Dendritic cell treated with granulocyte-macrophage colony-stimulating factor and Interleukin-4, amounts not matched to agents 40 ng/mL and 50 ng/mL, for 4 days (primary cell): ENCODE data around the gene TSPY10.
"Not testable (repeated sequence)": the region's sequence is repeated elsewhere in the genome, so short reads cannot be mapped to it uniquely, and the experiment has no call there.

Source experiments
- H3K27ac Mint-ChIP-seq: one replicate; pipeline ENCODE4 v1.8.0; 2022; ENCODE audit warnings: mild to moderate bottlenecking, mixed read lengths
- H3K27me3 Mint-ChIP-seq: one replicate; pipeline ENCODE4 v1.8.0; 2022; ENCODE audit warnings: mild to moderate bottlenecking, mixed read lengths
- H3K36me3 Mint-ChIP-seq: one replicate; pipeline ENCODE4 v1.8.0; 2022; ENCODE audit warnings: low read depth, mixed read lengths
- H3K4me1 Mint-ChIP-seq: one replicate; pipeline ENCODE4 v1.8.0; 2022; ENCODE audit warnings: low read depth, mixed read lengths
- H3K4me3 Mint-ChIP-seq: one replicate; pipeline ENCODE4 v1.8.0; 2022; ENCODE audit warnings: mild to moderate bottlenecking, moderate library complexity, mixed read lengths
- H3K9me3 Mint-ChIP-seq: one replicate; pipeline ENCODE4 v1.8.0; 2022; ENCODE audit warnings: mixed read lengths
- intact Hi-C: fragments of 100-400 bp; cut with micrococcal nuclease; formaldehyde crosslinking; loops from one replicate; pipeline ENCODE4 v1.15.0; 2022

TSPY10 gene, protein sequence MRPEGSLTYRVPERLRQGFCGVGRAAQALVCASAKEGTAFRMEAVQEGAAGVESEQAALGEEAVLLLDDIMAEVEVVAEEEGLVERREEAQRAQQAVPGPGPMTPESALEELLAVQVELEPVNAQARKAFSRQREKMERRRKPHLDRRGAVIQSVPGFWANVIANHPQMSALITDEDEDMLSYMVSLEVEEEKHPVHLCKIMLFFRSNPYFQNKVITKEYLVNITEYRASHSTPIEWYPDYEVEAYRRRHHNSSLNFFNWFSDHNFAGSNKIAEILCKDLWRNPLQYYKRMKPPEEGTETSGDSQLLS

DNA sequence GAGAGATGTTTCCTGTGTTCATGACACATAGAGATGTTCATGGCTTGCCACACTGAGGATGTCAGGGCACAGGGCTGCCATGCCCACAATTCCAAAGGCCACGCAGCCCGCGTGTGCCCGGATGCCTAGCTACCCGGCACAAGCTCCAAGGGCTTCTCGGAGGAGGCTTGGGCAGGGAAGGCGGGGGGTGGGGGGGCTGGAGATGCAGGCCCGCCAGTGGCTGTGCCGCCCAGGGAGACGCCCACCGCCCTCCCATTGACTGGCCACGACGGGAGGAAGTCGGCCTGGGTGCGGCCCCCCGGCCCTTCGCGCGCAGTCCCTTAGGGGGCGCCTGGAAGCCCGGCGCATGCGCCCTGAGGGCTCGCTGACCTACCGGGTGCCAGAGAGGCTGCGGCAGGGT, at the start of gene TSPY10:
TSPY10 (plus strand) TSS at position 301 of the 400 bp plus-strand sequence; CDS start at position 347, 46 bp downstream.
- H3K27ac Mint-ChIP-seq, H3K9me3 Mint-ChIP-seq, H3K36me3 Mint-ChIP-seq, H3K4me1 Mint-ChIP-seq, H3K4me3 Mint-ChIP-seq, intact Hi-C loops, H3K27me3 Mint-ChIP-seq: not testable (repeated sequence)

DNA sequence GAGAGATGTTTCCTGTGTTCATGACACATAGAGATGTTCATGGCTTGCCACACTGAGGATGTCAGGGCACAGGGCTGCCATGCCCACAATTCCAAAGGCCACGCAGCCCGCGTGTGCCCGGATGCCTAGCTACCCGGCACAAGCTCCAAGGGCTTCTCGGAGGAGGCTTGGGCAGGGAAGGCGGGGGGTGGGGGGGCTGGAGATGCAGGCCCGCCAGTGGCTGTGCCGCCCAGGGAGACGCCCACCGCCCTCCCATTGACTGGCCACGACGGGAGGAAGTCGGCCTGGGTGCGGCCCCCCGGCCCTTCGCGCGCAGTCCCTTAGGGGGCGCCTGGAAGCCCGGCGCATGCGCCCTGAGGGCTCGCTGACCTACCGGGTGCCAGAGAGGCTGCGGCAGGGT, 40.7 kb upstream of the TSPY10 start, which contains the start of gene TSPY9:
TSPY9 (plus strand) TSS at position 301 of the 400 bp plus-strand sequence; CDS start at position 347, 46 bp downstream.
- not testable (repeated sequence) for H3K27me3 Mint-ChIP-seq

DNA sequence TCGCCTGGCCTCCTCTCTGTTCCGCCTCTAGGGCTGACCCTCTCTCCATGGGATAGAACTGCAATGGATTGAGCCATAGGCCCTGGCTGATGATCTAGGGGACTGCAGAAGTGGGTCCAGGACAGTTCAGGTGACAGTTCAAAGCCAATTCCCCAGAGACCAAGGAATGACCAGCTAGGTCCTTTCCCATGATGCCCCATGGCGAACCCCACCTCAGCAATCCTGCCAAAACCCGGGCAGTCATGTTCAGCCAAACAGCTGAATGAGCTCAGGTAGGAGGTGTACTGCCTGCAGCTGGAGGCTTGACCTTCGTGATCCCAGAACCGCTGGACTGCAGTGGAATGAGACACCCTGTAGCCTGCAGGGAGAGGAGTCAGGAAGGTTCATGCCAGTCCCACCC, 23.3 kb upstream of the TSPY10 start:
- H3K9me3 Mint-ChIP-seq, H3K27ac Mint-ChIP-seq, H3K36me3 Mint-ChIP-seq, H3K4me3 Mint-ChIP-seq, intact Hi-C loops, H3K27me3 Mint-ChIP-seq, H3K4me1 Mint-ChIP-seq: not testable (repeated sequence)

More for the DNA sequence above, 40.7 kb upstream of the TSPY10 start, which contains the start of gene TSPY9:
- H3K4me3 Mint-ChIP-seq, H3K27ac Mint-ChIP-seq, H3K9me3 Mint-ChIP-seq, H3K4me1 Mint-ChIP-seq, intact Hi-C loops, H3K36me3 Mint-ChIP-seq: not testable (repeated sequence)

DNA sequence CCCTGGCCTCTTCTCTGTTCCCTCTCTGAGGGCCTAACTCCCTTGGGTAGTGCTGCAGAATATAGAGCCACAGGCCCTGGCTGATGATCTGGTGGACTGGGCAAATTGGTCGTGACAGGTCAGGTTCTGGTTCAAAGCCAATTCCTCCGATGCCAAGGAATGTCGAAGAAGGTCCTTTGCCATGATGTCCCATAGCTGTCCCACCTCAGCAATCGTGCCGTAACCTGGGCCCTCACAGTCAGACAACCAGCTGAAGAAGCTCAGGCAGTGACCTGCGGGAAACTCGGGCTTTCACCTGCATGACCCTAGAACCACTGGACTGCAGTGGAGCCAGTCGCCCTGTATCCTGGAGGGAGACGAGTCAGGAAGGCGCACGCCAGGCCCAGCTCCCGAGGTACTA, 11.4 kb upstream of the TSPY10 start:
- H3K9me3 Mint-ChIP-seq, intact Hi-C loops, H3K4me3 Mint-ChIP-seq, H3K4me1 Mint-ChIP-seq, H3K27ac Mint-ChIP-seq, H3K36me3 Mint-ChIP-seq, H3K27me3 Mint-ChIP-seq: not testable (repeated sequence)
